ELF-1 (cell line): Measurements from ENCODE around the gene GJA3.

Experiments used
- DNase-seq: peaks from one replicate; pipeline ENCODE4 v3.0.0-alpha.2; 2016; ENCODE audit warnings: low read depth, low spot score

The GJA3 gene

DNA sequence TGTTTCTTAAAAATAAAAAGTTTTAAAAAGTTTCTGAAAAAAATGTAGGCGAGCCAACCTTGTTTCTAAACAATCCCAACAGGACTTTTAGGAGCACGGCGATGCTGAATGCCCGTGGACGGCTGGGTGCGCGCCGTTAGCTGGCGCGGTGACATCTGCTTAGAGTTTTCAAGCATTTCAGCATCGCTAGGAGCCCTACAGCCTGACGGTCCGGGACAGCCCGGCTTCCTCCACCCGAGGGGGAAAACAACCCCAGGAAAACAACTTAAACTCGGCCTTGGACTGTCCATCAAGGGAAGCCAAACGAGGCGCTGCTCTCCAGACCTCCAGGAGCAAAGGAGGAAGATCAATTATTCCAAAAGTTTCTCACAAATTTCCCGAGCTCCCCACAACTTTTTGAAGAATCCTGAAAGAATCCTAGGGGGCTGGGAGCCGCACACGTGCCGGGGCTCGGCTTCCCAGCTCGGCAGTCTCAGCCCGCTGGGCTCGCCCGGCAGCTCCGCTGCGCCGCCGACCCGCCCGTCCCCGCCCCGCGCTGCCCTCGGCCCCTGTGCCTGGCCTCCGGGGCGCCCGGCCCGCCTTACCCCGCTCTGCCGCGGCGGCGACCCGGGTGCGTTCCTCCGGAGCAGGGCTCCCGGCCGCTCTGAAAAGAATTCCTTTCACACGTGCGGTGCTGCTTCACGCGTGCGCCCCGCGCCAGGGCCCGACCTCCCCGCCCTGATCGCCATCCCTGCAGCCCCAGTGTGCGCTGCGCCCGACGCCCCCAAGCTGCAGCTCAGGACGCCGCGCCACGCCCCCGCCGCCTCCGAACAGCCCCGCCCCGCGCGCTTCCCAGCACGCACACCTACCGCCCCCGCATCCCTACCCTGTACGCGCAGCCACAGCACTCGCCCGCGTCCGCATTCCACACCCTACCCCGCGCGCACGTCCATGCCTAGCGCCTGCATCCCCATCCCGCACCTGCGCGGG lies at the start of gene GJA3:
Gene GJA3, minus strand, starts transcription at position 747 of the 969 bp plus-strand sequence. CDS start 17,764 bp downstream, outside the sequence.
- peak; percentile 45 for DNase-seq

DNA sequence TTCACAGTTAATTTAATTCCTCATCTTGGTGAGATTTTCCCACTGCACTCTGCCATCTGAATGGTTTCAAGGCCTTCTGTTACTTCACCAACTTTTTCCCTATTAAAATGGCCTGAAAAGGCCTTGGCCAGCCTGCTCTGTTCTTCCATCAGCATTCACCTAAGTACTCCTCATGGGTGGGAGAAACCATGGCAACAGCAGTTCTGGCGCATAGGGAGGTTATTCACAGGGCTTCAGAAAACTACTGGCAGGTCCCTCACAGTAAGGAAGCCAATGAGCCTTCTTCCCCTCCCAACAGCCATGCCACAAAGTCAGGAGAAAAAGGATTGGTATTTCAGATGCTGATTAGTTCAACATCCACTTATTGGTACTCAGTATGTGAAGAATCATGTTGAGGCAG lies 49.1 kb upstream of the GJA3 start:
- DNase-seq: no peak

DNA sequence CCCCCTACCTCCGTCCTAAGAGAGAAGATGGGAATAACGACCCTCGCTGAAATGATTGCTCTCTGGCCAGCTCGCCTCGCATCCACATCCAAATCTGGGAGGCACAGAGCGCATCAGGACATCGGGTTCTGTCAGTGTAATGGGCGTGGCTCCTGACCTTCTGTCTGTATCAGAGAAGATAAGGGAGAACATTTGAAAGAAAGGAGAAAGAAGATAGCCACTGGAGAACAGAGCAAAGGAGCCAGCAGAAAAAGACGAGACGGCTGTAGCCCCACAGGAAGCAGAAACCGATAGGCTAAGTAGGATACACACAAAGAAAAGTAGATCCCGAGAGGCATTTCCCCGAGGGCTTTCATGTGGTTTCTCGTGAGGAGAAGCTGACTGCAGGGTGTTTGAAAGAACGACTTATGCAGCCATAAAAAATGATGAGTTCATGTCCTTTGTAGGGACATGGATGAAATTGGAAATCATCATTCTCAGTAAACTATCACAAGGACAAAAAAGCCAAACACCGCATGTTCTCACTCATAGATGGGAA lies 45.9 kb upstream of the GJA3 start:
- no peak for DNase-seq

DNA sequence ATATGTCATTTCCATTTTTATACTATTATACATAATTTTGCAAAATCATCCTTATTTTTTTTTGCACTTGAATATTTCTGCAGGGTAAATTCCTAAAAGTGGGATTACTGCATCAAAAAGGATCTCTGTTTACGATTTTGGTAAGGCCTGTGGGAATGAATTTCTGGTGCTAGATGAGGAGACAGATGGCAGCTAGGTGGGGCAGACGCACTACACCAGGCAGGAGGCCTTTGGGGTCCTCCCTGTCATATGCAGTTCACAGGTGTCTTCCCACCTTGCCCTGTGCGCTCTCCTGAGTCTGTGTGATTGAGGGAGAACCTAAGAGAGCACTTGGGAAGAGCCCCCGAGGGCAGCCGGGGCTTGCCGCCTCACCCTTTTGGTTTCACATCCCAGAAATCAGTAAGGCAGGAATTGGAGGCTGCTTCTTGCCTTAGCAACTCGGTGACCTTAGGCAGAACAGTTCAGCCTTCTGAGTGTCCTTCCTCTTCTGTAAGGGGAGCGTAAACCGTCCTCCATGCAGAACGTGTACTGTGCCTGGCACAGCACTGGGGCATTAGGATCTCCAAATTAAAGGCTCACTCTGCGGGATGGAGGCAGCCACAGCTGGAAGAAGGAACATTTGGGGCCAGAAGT lies 45.3 kb upstream of the GJA3 start:
- peak; percentile 31 for DNase-seq

DNA sequence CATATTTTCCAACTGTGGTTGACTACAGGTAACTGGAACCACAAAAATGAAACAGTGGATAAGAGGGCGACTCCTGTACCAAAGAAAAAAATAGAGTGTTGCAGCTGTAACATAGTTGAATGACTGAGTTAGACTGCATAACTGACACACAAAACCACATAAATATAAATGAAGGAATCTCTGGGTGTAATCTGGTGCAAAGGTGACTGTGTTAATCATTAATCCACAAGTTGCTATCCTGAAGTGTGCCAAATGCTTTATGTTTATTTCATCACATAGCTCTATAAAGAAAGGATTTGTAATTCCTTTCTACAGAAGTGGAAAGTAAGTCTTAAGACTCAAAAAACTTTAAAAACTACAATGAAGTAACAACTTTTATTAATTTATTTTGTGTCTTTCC lies 37.9 kb upstream of the GJA3 start:
- DNase-seq: no peak

DNA sequence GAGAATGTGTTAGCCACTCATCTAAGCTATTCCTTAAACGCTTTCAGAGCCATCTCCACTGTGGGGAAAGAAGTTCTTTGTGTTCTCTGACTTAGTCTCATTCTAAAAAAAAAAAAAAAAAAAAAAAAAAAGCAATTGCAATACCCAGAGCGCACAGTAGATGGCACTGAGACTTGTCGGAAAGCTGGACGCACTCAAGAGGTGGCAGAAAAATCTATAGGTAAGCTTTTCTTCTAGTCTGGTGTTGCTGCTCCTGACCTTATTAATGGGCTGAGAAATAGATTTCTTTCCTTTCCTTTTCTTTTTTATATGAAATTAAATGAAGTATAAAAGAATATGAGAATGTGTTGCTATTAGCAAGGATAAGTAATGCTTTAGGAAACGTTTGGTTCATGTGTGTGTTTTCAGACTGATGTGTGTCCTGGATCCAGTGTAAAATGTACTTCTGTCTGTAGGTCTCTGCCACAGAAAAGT lies 36.5 kb upstream of the GJA3 start:
- peak; percentile 83 for DNase-seq

DNA sequence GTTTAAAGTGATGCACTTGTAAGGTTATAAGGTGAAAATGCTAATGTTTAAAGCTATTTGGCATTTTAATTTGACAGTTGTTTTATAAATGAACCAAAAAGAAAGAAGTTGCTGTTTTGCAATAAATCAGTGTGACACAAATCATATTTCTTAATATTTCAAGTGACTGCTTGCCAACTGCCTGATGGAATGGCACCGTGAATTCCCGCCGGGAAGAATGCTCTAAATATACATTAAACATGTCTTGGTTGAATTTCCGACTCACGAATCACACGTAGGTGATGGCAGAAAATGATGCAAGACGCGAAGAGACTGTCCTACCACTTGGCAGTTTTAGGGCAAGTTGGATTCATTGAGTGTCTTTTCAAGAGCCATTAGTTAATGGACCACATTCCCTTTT lies 34.9 kb upstream of the GJA3 start:
- DNase-seq: no peak

DNA sequence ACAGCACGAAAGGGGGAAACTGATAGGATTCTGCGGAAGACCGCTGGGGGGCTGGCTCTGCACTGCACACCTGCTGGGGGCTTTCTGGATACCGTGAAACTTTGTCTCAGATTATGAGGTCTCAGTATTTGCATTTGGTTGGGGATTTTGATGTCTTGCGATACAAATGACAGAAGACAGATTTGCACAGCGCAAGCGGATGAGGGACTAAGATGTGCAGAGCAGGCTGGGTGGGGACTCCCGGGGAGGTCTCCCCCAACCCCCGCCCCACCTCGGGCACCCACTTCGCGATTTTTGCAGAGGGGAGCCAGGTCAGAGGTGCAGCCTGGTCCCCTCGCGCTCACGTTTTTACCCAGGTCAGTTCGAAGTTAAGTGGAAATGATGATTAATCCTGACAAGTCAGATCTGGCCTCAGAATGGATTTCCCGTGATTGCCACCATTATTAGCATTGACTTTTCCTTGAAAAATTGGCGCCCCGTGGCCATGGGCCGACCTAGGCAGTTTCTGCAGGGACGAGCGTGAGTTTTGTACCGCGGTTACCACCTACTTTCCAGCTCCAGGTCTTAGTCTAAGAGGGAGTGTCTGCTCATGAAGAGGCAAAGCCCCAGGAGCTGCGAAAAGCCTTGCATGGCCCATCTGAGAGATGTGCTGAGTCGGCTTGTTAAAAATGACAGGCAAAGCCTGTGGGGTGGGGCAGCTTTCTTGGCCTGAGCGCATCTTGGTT lies 33.2 kb upstream of the GJA3 start:
- DNase-seq: no peak

DNA sequence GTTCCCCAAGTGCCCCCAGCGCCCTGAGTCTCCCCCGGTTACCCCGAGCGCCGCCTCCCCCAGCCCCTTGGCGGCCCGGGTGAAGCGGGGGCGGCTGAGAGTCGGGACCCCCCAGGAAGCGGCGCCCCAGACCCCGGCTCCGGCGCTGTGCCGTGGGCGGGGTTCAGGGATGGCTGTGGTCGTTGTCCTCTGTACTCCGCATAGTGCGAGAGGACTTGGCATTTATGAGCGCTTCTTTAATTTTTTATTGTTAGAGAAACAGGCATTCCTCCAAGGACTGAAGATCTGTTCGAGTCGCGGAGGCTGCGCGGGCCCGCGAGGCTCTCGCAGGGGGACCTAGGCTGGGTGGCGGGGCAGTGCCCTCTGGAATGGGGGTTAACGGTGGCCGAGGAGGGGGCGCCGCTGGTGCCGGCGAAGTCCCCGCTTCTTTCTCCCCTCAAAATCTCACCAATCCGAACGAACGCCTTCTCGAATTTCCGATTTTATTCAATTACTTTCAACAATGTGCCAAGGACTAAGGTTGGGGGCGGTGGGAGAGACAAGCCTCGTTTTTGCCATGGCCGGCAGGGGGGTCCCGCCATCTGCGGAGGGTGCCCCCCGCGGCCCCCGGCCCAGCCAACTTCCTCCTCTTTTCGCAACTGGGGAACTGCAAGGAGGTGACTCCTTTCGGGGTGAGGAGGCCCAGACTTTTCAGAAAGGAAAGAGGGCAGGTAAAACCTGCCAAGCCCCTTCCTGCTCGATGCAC lies 32.5 kb upstream of the GJA3 start:
- DNase-seq: no peak

DNA sequence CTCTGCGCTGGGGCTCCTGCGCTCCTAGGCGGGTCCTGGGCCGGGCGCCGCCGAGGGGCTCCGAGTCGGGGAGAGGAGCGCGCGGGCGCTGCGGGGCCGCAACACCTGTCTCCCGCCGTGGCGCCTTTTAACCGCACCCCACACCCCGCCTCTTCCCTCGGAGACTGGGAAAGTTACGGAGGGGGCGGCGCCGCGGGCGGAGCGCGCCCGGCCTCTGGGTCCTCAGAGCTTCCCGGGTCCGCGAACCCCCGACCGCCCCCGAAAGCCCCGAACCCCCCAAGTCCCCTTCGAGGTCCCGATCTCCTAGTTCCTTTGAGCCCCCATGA lies 31.9 kb upstream of the GJA3 start, which contains the start of gene GJB2:
Gene GJB2, minus strand, starts transcription at position 103 of the 326 bp plus-strand sequence. CDS start 3,357 bp downstream, outside the sequence.
- DNase-seq: no peak

DNA sequence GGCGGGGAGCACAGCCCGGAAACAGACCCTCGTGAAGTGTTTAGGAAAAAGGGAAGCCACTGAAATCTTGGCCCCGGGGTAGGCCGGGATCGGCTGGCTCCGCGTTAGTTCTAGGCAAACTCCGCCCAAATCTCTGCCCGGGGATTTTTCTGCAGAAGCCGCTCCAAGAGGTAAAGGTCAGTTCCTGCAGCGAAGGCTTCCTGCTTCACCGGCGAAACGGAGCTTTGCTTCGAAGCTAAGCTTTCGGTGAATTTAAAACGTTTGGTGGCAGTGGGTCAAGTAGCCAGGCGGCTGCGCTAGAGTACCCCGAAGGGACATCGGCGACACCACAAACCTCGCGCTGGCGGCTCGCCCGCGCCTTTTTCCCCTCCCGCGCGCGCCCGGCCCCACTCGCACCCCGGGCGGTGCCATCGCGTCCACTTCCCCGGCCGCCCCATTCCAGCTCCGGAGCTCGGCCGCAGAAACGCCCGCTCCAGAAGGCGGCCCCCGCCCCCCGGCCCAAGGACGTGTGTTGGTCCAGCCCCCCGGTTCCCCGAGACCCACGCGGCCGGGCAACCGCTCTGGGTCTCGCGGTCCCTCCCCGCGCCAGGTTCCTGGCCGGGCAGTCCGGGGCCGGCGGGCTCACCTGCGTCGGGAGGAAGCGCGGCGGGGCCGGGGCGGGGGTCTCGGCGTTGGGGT lies 31.4 kb upstream of the GJA3 start:
- peak; percentile 59 for DNase-seq

DNA sequence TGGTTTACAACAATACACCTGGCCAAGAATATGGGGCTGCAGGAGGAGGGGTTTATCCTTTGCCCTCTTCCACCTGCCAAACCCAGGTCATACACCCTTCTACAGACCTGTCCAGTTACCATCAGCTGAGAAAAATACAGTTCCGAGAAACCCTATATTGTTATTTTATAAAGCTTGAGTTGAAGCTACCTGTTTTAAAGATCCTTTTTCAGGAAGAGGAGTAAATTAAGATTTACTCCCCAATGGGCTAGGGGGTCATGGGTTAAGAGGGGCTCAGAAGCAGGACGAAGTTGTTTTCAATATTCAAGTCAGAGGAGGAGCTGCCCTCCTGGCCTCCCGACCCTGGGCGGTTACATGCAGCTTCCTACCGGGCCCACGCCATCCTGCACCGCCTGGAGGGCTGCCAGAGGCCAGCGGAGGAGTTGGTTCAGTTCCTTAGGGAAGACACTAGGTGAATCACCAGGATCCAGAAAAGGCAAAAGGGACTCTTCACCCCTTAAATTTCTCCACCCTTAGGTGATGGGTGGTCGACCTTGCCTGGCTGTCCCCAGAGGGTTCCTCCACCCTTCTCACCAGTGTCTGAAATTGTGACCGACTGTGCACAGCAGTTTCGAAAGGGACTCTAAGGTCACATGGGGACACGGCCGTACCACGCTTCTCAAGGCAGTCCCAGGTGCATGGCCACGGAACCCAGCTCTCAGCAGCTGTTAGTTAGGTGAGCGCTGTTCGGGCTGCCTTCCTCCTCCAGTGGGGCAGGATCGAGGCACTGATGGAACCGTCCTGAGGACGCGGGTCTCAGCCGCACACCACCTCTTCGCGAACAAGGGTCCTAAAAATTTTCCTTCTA lies 30.7 kb upstream of the GJA3 start:
- no peak for DNase-seq

DNA sequence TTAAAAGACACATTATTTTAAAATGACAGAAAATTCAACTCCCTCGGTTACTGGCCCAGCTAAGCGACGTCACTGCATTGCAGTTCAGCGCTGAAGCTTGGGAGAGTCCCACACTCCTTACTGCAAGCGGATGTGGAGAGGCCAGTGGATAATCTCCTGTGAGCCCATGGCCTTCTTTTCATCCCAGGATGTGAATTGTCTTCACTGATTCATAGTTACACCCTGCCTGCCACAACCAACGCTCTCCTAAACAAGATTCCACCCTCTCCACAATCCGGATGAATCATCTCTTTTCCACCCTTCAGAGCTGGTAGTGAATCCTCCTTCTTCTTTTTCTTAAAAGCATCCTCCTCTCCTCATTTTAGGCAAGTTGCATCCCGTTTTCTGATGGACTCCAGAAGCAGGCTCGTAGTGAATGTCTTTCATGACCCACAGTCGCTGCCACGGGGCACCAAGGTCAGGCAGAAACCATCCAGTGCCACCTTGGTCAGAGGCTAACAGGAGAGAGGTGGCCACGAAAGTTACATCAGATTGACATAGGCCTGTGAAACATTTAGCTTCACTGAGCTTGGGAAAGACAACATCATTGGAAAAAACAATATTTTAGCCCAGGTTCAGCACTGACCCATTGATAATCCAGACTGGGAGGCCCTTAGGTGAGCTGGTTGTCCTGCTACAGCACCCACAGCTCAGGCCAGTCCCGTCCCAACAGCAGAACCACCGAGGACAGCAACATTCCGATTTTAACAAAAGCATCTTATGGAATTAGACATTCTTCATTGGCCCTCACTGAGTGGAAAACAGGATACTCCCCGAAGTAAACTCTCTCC lies 29.8 kb upstream of the GJA3 start:
- DNase-seq: no peak

DNA sequence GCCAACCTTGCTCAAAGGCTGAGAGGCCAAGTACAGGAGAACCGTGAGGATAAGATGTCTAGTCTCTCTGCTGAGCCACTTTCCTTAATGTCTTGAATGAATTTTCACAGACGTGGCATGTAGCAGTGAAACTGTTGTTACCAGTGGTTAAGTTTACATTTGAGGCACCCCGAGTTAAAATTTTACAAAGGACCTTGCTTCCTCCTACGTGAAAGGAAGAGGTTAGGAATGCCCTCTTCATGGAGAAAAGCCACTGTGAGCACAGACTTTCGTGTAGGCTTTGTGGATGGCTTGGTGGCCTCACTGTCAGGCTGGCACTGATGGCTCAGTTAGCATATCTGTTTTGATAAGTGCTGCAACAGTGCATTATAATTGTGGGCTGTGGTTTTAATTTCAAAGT lies 29.2 kb upstream of the GJA3 start:
- DNase-seq: no peak

DNA sequence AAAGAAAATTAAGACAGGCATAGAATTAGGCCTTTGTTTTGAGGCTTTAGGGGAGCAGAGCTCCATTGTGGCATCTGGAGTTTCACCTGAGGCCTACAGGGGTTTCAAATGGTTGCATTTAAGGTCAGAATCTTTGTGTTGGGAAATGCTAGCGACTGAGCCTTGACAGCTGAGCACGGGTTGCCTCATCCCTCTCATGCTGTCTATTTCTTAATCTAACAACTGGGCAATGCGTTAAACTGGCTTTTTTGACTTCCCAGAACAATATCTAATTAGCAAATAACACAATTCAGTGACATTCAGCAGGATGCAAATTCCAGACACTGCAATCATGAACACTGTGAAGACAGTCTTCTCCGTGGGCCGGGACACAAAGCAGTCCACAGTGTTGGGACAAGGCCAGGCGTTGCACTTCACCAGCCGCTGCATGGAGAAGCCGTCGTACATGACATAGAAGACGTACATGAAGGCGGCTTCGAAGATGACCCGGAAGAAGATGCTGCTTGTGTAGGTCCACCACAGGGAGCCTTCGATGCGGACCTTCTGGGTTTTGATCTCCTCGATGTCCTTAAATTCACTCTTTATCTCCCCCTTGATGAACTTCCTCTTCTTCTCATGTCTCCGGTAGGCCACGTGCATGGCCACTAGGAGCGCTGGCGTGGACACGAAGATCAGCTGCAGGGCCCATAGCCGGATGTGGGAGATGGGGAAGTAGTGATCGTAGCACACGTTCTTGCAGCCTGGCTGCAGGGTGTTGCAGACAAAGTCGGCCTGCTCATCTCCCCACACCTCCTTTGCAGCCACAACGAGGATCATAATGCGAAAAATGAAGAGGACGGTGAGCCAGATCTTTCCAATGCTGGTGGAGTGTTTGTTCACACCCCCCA lies 28.1 kb upstream of the GJA3 start:
- no peak for DNase-seq

DNA sequence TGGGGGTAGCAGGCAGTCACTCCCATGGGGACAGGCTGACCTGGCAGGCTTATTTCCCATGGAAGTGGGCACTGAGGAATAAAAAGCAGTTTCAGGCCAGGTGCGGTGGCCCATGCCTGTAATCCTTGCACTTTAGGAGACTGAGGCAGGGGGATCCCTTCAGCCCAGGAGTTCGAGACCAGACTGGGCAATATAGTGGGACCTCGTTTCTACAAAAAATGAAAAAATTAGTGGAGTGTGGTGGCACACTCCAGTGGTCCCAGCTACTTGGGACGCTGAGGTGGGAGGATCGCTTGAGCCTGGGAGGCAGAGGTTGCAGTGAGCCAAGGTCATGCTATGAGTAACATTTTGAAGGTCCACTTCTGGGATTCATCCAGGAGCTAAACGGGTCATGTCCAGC lies 25.9 kb upstream of the GJA3 start:
- no peak for DNase-seq

DNA sequence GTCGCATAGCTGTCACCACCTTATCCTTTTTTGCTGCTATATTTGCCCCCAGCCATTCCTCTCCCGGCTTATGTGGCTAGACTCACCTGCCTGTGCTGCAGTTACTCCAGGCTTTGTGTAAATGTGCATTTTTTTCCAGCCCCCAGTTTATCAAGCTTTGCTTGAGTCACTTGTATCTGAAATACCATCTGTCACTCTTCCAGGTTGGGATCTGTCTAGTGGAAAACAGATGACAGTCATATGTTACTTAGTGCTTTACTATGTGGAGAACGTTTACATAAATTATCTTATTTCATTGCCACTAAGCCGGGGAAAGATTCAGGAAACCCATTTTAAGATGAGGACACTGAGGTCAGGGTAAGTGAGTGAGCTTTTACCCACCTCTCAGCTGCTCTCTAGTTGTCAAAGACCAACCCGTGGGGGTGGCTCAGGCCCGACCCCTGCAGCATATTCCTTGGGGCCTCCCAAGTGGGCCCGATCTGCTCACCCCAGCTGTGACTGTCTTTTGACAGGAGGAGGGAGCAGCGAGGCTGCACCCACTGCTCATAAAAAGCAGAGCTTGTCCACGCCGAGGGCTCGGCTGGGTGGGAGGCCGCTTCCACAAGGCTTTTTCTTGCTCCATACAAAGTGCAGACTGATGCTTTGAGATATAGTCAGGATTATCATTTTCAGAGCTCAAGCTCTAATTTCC lies 24.7 kb upstream of the GJA3 start:
- DNase-seq: no peak
